ENCODE data around the gene SPRYD3.
"Not testable (repeated sequence)": the region's sequence is repeated elsewhere in the genome, so short reads cannot be mapped to it uniquely, and the experiment has no call there.

Gene SPRYD3

DNA sequence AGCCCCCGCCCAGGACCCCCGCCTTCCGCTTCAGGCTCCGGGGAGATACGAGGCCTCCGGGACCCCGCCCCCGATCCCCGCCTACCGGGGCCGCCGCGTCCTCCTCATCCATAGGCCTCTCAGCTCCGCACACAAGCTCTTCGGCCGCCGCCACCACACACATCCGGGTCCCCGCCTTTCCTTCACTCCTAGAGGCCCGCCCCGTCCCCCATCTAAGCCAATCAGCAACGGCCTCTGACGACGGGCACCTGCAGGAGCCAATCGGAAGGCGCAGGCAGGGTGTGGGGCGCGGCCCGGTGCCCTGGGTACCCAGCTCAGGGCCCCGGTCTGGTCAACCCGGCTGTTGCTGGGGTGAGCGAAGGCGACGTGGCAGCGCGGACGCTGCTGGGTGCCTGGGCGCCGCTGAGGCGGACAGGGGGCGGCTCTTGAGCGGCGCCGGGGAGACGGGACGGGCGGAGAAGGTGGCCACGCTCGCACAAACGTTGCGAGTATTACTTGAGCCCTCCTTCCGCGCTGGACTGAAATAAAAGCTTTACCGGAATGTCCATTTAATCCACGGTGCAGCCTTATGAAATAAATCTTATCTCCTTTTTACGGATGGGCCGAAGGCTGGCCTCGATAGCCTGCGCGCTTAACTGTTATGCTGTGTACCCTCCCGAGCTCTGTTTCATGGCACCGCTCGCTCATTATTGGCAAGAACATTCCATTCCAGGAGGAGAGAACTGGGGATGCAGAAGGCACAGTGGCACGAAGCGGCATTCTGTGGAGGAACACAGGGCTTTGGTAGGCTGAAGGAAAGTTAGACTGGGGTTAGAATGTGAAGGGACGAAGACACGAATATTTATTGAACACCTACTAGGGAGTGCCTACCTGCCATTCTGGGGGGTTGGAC lies at the start of gene SPRYD3:
TSS of gene SPRYD3 (minus strand) at position 165 of the 892 bp plus-strand sequence. CDS start at position 108, 57 bp downstream.
- DNase-seq (ENCODE audit: low read depth in 3 of 3), result peak; percentile 94 to 95 (median 94)

DNA sequence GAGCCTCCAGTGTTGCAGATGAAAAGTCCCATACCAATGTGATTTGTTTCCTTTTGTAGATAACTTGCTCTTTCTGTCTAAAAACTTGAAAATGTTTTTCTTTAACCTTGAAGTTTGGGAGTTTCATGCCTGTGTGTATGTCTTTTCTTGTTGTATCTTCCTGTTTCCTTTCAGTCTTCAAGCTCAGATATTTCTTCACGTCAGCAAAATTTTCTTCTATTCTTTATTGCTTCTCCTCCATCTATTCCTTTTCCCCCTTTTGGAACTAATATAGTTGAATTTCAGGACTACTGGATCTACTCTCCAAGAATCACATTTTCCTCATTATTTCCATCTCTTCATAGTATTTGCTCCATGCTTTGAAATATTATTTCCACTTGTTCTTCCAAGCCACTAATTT lies 48.0 kb upstream of the SPRYD3 start:
- no peak for DNase-seq (ENCODE audit: low read depth in 3 of 3)

- no peak for DNase-seq (ENCODE audit: low read depth in 3 of 3)
Observed at GRCh38 chr12:53124352-53124723, 45.1 kb upstream of the SPRYD3 start.

DNA sequence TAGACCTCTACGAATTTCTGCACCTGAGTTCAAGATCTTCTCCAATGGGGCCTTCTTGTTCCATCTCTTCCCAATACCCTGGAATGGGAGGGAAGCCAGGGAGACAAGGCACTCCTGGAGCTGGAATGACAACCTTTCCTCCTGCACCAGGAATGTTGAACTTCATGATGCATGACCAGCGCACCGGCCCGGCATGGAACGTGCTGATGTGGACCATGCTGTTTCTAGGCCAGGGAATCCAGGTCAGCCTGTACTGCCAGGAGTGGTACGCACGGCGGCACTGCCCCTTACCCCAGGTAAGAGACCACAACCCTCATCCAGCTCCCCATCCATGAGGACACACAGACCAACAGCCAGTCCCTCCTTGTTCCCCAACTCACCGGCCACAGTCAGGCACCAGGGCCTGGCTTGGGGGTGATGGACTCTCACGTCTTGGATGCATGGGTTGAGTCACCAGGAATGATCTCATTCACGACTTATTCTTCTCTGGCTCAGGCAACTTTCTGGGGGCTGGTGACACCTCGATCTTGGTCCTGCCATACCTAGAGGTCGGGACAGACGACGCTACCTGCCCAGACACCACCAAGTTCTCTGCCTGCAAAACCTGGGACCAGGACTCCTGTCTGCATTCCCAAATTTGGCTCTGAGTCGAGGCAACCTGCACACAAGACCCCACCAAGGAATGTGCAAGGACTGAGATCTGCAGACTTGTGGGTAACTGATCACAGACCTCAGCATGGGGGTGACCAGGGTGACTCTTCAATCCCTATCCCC lies 44.6 kb upstream of the SPRYD3 start:
- DNase-seq (ENCODE audit: low read depth in 3 of 3), result no peak

- DNase-seq (ENCODE audit: low read depth in 3 of 3), result no peak
Observed at GRCh38 chr12:53122961-53123468, 43.8 kb upstream of the SPRYD3 start.

DNA sequence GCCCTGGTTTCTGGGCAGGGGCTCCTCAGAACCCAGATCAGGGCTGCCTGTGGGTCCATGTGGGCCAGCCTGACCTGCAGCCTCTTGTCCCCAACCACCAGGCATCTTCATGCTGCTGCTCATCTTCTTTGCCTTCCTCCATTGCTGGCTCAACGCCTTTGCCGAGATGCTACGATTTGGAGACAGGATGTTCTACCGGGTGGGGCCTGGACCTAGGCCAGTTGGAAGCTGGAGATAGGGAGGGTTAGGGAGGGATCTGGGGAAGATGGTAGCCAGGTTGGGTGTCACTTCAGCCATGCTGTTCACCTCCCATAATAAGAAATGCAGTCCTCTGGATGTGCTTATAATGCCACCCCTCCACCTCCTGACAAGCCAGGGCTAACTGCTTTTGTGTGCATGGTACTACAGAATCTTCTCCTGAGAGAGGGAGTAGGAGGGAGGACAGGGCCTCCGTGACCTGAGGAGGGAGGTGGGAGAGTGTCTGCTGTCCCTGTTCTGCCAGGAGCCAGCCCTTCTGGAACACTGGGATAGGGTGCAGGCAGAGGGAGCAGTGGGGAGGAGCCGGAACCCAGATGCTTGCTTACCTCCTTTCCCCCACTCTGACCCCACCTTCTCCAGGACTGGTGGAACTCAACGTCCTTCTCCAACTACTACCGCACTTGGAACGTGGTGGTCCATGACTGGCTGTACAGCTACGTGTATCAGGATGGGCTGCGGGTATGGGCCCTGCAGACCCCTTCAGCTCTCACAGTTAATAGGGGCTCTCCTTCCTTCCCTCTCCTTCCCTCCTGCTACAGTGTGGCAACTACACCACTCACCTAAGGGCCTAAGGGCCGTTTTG lies 41.7 kb upstream of the SPRYD3 start:
- no peak for DNase-seq (ENCODE audit: low read depth in 3 of 3)

- DNase-seq (ENCODE audit: low read depth in 3 of 3), result no peak
Observed at GRCh38 chr12:53118751-53119300, 39.6 kb upstream of the SPRYD3 start.

DNA sequence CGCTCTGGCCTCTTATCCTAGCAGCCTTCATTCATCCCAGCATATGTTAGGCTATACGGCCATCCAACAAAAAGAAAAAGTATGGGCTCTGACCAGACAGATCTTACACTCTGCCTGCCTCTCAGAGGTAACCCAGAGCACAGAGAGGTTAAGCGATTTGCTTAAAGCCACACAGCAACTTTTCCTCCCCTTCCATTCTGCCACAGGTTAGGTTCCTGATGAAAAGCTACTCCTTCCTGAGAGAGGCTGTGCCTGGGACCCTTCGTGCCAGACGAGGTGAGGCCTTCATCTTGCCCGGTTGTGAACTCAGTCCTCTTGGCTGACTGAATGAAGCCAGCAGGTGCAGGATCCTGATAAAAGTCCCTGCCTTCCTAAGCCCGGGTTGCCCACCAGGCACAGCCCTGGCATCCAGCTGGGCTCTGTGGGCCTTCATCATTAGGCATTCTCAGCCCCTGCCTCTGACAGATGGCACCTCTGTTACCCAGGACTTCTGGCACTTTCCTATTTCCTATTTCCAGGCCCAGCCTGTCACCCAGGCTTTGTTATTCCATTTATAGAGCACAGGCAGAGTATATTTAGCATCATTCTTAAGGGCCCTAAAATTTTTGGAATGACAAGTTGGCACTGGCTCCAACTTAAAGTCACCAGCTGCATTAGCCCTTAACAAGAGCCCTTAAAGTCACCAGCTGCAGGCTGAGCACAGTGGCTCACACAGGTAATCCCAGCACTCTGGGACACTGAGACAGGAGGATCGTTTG lies 36.9 kb upstream of the SPRYD3 start:
- no peak for DNase-seq (ENCODE audit: low read depth in 3 of 3)

GRCh38 chr12:53115112-53115890 lies 36.1 kb upstream of the SPRYD3 start:
- no peak for DNase-seq (ENCODE audit: low read depth in 3 of 3)

GRCh38 chr12:53113951-53114350 lies 34.8 kb upstream of the SPRYD3 start:
- DNase-seq (ENCODE audit: low read depth in 3 of 3), result no peak

GRCh38 chr12:53113136-53113705 lies 34.0 kb upstream of the SPRYD3 start:
- DNase-seq (ENCODE audit: low read depth in 3 of 3), result no peak

DNA sequence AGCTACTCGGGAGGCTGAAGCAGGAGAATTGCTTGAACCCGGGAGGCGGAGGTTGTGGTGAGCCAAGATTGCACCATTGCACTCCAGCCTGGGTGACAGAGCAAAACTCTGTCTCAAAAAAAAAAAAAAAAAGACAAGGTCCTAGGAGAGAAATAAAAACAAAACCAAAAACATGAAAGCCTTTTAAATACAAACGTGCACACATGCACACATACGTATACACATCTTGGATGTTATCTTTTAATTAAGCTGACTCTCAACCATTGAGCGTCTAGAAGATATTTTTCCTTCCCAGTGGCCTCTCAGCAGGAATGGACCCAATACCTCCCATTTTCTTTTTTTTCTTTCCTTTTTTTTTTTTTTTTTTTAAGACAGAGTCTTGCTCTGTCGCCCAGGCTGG lies 33.2 kb upstream of the SPRYD3 start:
- not testable (repeated sequence) for DNase-seq (ENCODE audit: low read depth in 3 of 3)

- DNase-seq (ENCODE audit: low read depth in 3 of 3), result no peak
Observed at GRCh38 chr12:53107122-53107521, 27.9 kb upstream of the SPRYD3 start.

GRCh38 chr12:53105712-53106439 lies 26.7 kb upstream of the SPRYD3 start:
- DNase-seq (ENCODE audit: low read depth in 3 of 3), result no peak

GRCh38 chr12:53105256-53105655 lies 26.1 kb upstream of the SPRYD3 start:
- no peak for DNase-seq (ENCODE audit: low read depth in 3 of 3)

- no peak for DNase-seq (ENCODE audit: low read depth in 3 of 3)
Observed at GRCh38 chr12:53103860-53104305, 24.7 kb upstream of the SPRYD3 start.

DNA sequence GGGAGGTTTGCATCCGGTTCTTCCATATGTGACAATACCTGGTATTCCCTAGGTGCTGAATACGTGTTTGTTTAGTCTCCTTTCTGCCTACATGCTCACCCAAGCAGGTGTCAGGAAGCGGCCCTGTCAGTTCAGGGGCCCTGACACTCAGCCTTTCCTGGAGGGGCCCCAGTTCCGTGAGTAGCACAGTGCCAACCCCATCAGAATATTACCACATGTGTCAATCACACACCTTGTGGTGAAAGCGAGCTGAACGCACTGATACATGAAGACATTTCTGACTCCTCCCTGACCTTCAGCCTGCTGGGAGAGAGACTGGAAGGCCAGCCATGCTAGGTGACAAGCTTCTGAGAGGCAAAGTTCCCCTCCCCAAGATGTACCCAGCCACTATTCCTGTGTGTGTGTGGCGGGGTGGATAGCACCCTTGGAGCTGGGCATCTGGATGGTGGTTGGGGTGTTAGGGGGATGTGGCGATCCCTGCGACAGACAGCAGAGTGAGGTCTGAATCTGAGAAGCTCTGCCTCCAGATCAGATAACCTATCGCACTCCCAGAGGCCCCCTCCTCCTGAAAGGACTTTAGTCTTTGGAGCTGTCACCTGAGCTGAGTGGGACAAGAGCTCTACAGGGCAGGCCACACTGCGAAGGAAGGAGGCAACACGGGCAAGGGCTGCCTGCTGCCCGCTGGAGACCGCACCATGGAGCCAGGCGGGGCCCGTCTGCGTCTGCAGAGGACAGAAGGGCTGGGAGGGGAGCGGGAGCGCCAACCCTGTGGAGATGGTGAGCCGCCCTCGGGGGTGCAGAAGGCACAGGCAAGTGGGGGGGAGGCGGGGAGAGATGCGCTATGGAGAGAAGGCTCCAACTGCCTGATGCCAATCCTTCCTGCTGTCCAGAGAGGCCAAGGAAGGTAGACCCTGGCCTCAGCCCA lies 24.0 kb upstream of the SPRYD3 start, which contains the start of gene SOAT2:
TSS of gene SOAT2 (plus strand) at position 604 of the 925 bp plus-strand sequence. CDS start at position 696, 92 bp downstream.
- DNase-seq (ENCODE audit: low read depth in 3 of 3), result no peak

Data from stimulated activated CD4-positive, alpha-beta T cell treated with anti-CD3 and anti-CD28 coated beads, TNF-alpha, amount 100 ng/mL, for 4 hours (primary cell).